HCT116 (cell line): ENCODE results near the gene LRRN2. TPM values are rescaled to one million over a fixed set of nuclear protein-coding genes. Genes with fewer than 3 reads are reported as not detected.

Experiments
- ATAC-seq: fragments of 200-7000 bp; cut with Tn5 transposase; 2 replicates; pipeline ENCODE4 v1.9.1; 2020; ENCODE audit warnings: mild to moderate bottlenecking, moderate library complexity
- BruUV-seq: library from RNA; stranded (reverse); fragments of 400-500 nt; replicated peaks from 2 replicates; lab custom pipeline; 2021; lab: Mats Ljungman, UMichigan
- CTCF ChIA-PET: fragments of 300-600 bp; sonication (Branson Sonifier 250); formaldehyde crosslinking; loops from one replicate; lab custom pipeline; 2021; ENCODE audit warnings: antibody characterized with exemption; lab: Charles Lee
- POLR2A ChIA-PET: fragments of 300-600, 350-600 bp; sonication (Branson Sonifier 250); formaldehyde crosslinking; loops from one replicate; lab custom pipeline; 2021; ENCODE audit warnings: antibody characterized with exemption; lab: Charles Lee
- RAD21 ChIA-PET, 2 experiments: fragments of 300-600 bp; sonication (Branson Sonifier 250); formaldehyde crosslinking; loops; one replicate each; lab custom pipeline; 2023; ENCODE audit warnings: low total read pairs in 2 of 2; ENCODE audit not compliant: uncharacterized antibody in 2 of 2, unreplicated experiment in 2 of 2, low non-redundant PET in 1 of 2; lab: Charles Lee
- DNase-seq: peaks from one replicate; pipeline ENCODE4 v3.0.0-alpha.2; 2010; ENCODE audit warnings: low read depth, low spot score
- H2AFZ ChIP-seq: fragments of 200-600 bp; shearing (Covaris generic), sonication (generic); 2 replicates; pipeline ENCODE4 v1.6.1; 2017; ENCODE audit warnings: low read depth, mixed run types, mixed read lengths, antibody characterized with exemption, low read length; ENCODE audit not compliant: poor library complexity, severe bottlenecking
- H3K27ac ChIP-seq: 2 replicates; pipeline ENCODE4 v1.5.1; 2012; ENCODE audit warnings: low read depth, low read length
- H3K27me3 ChIP-seq: fragments of 200-600 bp; sonication (generic); 2 replicates; pipeline ENCODE4 v1.6.1; 2016; ENCODE audit warnings: mixed run types, low read length, mixed read lengths; ENCODE audit not compliant: insufficient read depth
- H3K36me3 ChIP-seq, 2 experiments: fragments of 200-500 bp in 1 of 2; fragments of 200-600 bp in 1 of 2; sonication (Bioruptor generic) in 1 of 2; sonication (generic) in 1 of 2; 2 replicates each; pipeline versions ENCODE4 v1.5.1 to v1.6.1; 2014 to 2016; ENCODE audit warnings: low read length in 2 of 2, inconsistent platforms in 1 of 2, mixed read lengths in 1 of 2, mixed run types in 1 of 2; ENCODE audit not compliant: insufficient read depth in 2 of 2, control insufficient read depth in 1 of 2
- H3K4me1 ChIP-seq, 2 experiments: fragments of 200-600 bp in 1 of 2; sonication (generic) in 1 of 2; 2 replicates each; pipeline versions ENCODE4 v1.5.1 to v1.6.1; 2012 to 2017; ENCODE audit warnings: low read length in 2 of 2, inconsistent platforms in 1 of 2, mild to moderate bottlenecking in 1 of 2, mixed read lengths in 1 of 2, mixed run types in 1 of 2, moderate library complexity in 1 of 2; ENCODE audit not compliant: insufficient read depth in 2 of 2, control insufficient read depth in 1 of 2
- H3K4me2 ChIP-seq: fragments of 200-600 bp; sonication (generic); 2 replicates; pipeline ENCODE4 v1.6.1; 2017; ENCODE audit warnings: mixed run types, low read length, mixed read lengths
- H3K4me3 ChIP-seq, 2 experiments: fragments of 200-600 bp in 1 of 2; sonication (generic) in 1 of 2; replicated peaks in 1 of 2; 2 replicates each; pipeline ENCODE4 v1.5.1; 2011 to 2016; ENCODE audit warnings: low read length in 2 of 2, control low read depth in 1 of 2, low read depth in 1 of 2, mild to moderate bottlenecking in 1 of 2, mixed read lengths in 1 of 2, mixed run types in 1 of 2
- H3K79me2 ChIP-seq: fragments of 200-600 bp; sonication (generic); 2 replicates; pipeline ENCODE4 v1.6.1; 2017; ENCODE audit warnings: mild to moderate bottlenecking, mixed run types, low read length, moderate library complexity, mixed read lengths; ENCODE audit not compliant: insufficient read depth
- H3K9ac ChIP-seq: fragments of 200-600 bp; sonication (generic); 2 replicates; pipeline ENCODE4 v1.6.1; 2016; ENCODE audit warnings: low read length, mixed read lengths
- H3K9me2 ChIP-seq: fragments of 200-600 bp; sonication (generic), shearing (Covaris generic); 2 replicates; pipeline ENCODE4 v1.6.1; 2017; ENCODE audit warnings: mixed run types, mild to moderate bottlenecking, moderate library complexity; ENCODE audit not compliant: insufficient read depth
- H3K9me3 ChIP-seq, 2 experiments: fragments of 200-500 bp in 1 of 2; fragments of 200-600 bp in 1 of 2; sonication (Bioruptor generic) in 1 of 2; sonication (generic) in 1 of 2; 2 replicates each; pipeline ENCODE4 v1.6.1; 2014 to 2017; ENCODE audit warnings: low read length in 2 of 2, mixed read lengths in 2 of 2, inconsistent platforms in 1 of 2, low read depth in 1 of 2, mild to moderate bottlenecking in 1 of 2, mixed run types in 1 of 2, moderate library complexity in 1 of 2; ENCODE audit not compliant: control insufficient read depth in 1 of 2, insufficient read depth in 1 of 2
- H4K20me1 ChIP-seq: fragments of 200-600 bp; sonication (generic), shearing (Covaris generic); 2 replicates; pipeline ENCODE4 v1.6.1; 2017; ENCODE audit warnings: mixed run types, mild to moderate bottlenecking, moderate library complexity; ENCODE audit not compliant: insufficient read depth
- CBX3 ChIP-seq: IDR thresholded peaks from 2 replicates; pipeline ENCODE4 v1.6.1; 2012; ENCODE audit warnings: low read depth
- CEBPB ChIP-seq: IDR thresholded peaks from 2 replicates; pipeline ENCODE4 v1.6.1; 2012; ENCODE audit warnings: low read depth
- CTCF ChIP-seq, 3 experiments: fragments of 200-600 bp in 1 of 3; sonication (generic) in 1 of 3; IDR thresholded peaks in 2 of 3; conservative IDR thresholded peaks in 1 of 3; 2 replicates each; pipeline ENCODE4 v1.5.1; 2012 to 2017; ENCODE audit warnings: low read depth in 2 of 3, low read length in 2 of 3, antibody characterized with exemption in 1 of 3, borderline replicate concordance in 1 of 3, control low read depth in 1 of 3, mild to moderate bottlenecking in 1 of 3, mixed read lengths in 1 of 3, mixed run types in 1 of 3, moderate library complexity in 1 of 3; ENCODE audit not compliant: insufficient read depth in 1 of 3
- EGR1 ChIP-seq: IDR thresholded peaks from 2 replicates; pipeline ENCODE4 v1.6.1; 2012; ENCODE audit warnings: low read depth
- ELF1 ChIP-seq: IDR thresholded peaks from 2 replicates; pipeline ENCODE4 v1.6.1; 2012; ENCODE audit warnings: low read depth, borderline replicate concordance
- EZH2 ChIP-seq: fragments of 200-600 bp; sonication (generic); IDR thresholded peaks from 2 replicates; pipeline ENCODE4 v1.6.1; 2017; ENCODE audit warnings: antibody characterized with exemption, mixed run types
- EZH2phosphoT487 ChIP-seq: fragments of 200-600 bp; IDR thresholded peaks from 2 replicates; pipeline ENCODE4 v1.6.1; 2018; ENCODE audit warnings: antibody characterized with exemption, borderline replicate concordance
- FOSL1 ChIP-seq: IDR thresholded peaks from 2 replicates; pipeline ENCODE4 v1.6.1; 2012; ENCODE audit warnings: low read depth
- POLR2AphosphoS5 ChIP-seq: IDR thresholded peaks from 2 replicates; pipeline ENCODE4 v1.6.1; 2011; ENCODE audit warnings: mild to moderate bottlenecking, low read depth, low read length, moderate library complexity
- RAD21 ChIP-seq: IDR thresholded peaks from 2 replicates; pipeline ENCODE4 v1.6.1; 2012; ENCODE audit warnings: low read depth, mild to moderate bottlenecking
- SIN3A ChIP-seq: IDR thresholded peaks from 2 replicates; pipeline ENCODE4 v1.6.1; 2012; ENCODE audit warnings: low read depth
- YY1 ChIP-seq: IDR thresholded peaks from 2 replicates; pipeline ENCODE4 v1.6.1; 2011; ENCODE audit warnings: low read length, low read depth, moderate library complexity, mild to moderate bottlenecking; ENCODE audit not compliant: insufficient replicate concordance; ENCODE audit errors: extremely low read depth
- ZBTB33 ChIP-seq: IDR thresholded peaks from 2 replicates; pipeline ENCODE4 v1.6.1; 2011; ENCODE audit warnings: mild to moderate bottlenecking, low read length, moderate library complexity; ENCODE audit not compliant: insufficient replicate concordance; ENCODE audit errors: extremely low read depth
- ZFX ChIP-seq: fragments of 450-650 bp; IDR thresholded peaks from 2 replicates; pipeline ENCODE4 v1.6.1; 2017
- ZNF274 ChIP-seq: fragments of 200-500 bp; sonication (Bioruptor generic); IDR thresholded peaks from 2 replicates; pipeline ENCODE4 v1.6.1; 2014; ENCODE audit warnings: mild to moderate bottlenecking, low read depth, low read length, inconsistent platforms
- intact Hi-C: fragments of 100-400 bp; cut with micrococcal nuclease; formaldehyde crosslinking; loops from 2 replicates; pipeline ENCODE4 v1.10.0; 2022
- total RNA-seq: library from RNA; stranded (reverse); gene quantifications from one replicate; pipeline ENCODE4 v1.2.1, GENCODE V29; 2021; ENCODE audit not compliant: unreplicated experiment
- TF ChIP-seq, protein P1 (sequence below): IDR thresholded peaks from 2 replicates; pipeline ENCODE4 v1.6.1; 2012; ENCODE audit warnings: low read depth
- TF ChIP-seq, protein P2 (sequence below): IDR thresholded peaks from 2 replicates; pipeline ENCODE4 v1.6.1; 2012

LRRN2 gene
- total RNA-seq, 1 experiment from 2014 or later = 3.2 TPM

DNA sequence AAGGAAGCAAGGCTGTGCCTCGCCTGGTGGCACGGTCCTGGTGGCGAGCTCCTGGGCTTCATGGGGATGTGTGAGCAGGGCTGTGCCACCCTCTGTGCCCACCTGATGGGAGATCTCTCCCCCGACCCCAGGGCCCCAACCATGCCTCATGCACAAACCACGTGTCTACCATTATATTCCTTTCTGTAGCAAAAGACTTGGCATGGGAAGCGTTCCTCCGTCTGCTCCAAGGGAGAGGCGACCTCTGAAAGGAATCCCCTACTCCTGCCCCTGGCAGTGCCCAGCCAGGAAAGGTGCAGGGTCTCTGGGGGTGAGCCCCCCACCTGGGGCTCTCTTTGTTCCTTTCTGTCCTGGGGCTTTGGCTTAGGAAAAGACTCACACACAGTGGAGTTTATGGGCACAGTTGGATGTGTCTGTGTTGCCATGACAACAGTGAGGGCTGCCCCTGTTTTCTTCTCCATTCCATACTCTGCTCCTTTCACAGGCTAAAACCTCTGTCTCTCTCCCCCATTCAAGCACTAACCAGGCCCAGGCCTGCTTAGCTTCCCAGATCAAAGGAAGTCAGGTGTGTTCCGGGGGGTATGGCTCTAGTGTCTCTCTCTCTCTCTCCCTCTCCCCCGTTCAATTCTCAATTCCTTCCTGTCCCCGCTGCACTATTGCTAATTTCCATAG is 21.4 kb upstream of the LRRN2 start:
- POLR2A ChIA-PET = no interaction called here
- CTCF ChIA-PET = no interaction called here

More for the DNA sequence above, 21.4 kb upstream of the LRRN2 start:
- Histone ChIP-seq H3K79me2 (no peaks in the 10 kb centered on the region), H3K4me1 (peaks cover 4 to 14% of the 10 kb centered on the region in 2 experiments; a peak in 1 of 4 replicates), H3K27me3 (no peaks in the 10 kb centered on the region), H2AFZ (no peak overlapping the region), H3K9me2 (no peaks in the 10 kb centered on the region), H3K27ac (no peak overlapping the region), H4K20me1 (no peaks in the 10 kb centered on the region), H3K9ac (no peak overlapping the region), H3K9me3 (no peaks in the 10 kb centered on the region), H3K36me3 (no peaks in the 10 kb centered on the region), H3K4me3 (no peak overlapping the region), H3K4me2 (no peak overlapping the region)
- intact Hi-C loops = no loop called here
- ATAC-seq (no peak), DNase-seq (no peak)
- RAD21 ChIA-PET = no interaction called here
- BruUV-seq = no TSS peak
- TF ChIP-seq EZH2phosphoT487 = no peak
- TF ChIP-seq FOSL1 = no peak
- no peak for TF ChIP-seq CEBPB
- TF ChIP-seq CBX3 = no peak
- no peak for TF ChIP-seq SIN3A
- no peak for TF ChIP-seq CTCF (IDR thresholded peaks at IDR 0.05 in 2 of 3, conservative IDR thresholded peaks at IDR 0.05 in 1 of 3; ENCODE audit: borderline replicate concordance in 1 of 3, insufficient read depth in 1 of 3, low read depth in 2 of 3, low read length in 2 of 3)
- no peak for TF ChIP-seq ZNF274
- no peak for TF ChIP-seq YY1
- no peak for TF ChIP-seq EZH2
- TF ChIP-seq, protein P1, sequence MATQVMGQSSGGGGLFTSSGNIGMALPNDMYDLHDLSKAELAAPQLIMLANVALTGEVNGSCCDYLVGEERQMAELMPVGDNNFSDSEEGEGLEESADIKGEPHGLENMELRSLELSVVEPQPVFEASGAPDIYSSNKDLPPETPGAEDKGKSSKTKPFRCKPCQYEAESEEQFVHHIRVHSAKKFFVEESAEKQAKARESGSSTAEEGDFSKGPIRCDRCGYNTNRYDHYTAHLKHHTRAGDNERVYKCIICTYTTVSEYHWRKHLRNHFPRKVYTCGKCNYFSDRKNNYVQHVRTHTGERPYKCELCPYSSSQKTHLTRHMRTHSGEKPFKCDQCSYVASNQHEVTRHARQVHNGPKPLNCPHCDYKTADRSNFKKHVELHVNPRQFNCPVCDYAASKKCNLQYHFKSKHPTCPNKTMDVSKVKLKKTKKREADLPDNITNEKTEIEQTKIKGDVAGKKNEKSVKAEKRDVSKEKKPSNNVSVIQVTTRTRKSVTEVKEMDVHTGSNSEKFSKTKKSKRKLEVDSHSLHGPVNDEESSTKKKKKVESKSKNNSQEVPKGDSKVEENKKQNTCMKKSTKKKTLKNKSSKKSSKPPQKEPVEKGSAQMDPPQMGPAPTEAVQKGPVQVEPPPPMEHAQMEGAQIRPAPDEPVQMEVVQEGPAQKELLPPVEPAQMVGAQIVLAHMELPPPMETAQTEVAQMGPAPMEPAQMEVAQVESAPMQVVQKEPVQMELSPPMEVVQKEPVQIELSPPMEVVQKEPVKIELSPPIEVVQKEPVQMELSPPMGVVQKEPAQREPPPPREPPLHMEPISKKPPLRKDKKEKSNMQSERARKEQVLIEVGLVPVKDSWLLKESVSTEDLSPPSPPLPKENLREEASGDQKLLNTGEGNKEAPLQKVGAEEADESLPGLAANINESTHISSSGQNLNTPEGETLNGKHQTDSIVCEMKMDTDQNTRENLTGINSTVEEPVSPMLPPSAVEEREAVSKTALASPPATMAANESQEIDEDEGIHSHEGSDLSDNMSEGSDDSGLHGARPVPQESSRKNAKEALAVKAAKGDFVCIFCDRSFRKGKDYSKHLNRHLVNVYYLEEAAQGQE = no peak
- TF ChIP-seq ELF1 = no peak
- TF ChIP-seq ZFX = no peak
- TF ChIP-seq, protein P2, sequence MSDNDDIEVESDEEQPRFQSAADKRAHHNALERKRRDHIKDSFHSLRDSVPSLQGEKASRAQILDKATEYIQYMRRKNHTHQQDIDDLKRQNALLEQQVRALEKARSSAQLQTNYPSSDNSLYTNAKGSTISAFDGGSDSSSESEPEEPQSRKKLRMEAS = no peak
- no peak for TF ChIP-seq POLR2AphosphoS5
- TF ChIP-seq ZBTB33 = no peak
- TF ChIP-seq RAD21 = no peak
- TF ChIP-seq EGR1 = no peak
